ENCODE data around the gene NEGR1. TPM values are rescaled to one million over a fixed set of nuclear protein-coding genes. Genes with fewer than 3 reads are reported as not detected.

NEGR1 gene
- total RNA-seq, 1 experiment from 2014 or later = 0.05 TPM

GRCh38 chr1:71918630-71919029, 363.7 kb downstream of the NEGR1 start:
- H3K4me1 ChIP-seq (ENCODE audit: control insufficient read depth in 1 of 2, insufficient read depth in 2 of 2, low read length in 2 of 2) = no peaks in the 10 kb centered on the region
- intact Hi-C loops (cut with micrococcal nuclease) = no loop called here
- H3K4me3 ChIP-seq (replicated peaks in 1 of 2; ENCODE audit: low read depth in 1 of 2, low read length in 2 of 2) = no peak overlapping the region
- no peak for DNase-seq (ENCODE audit: low read depth, low spot score)
- ATAC-seq = no peak
- BruUV-seq (replicated peaks) = no TSS peak
- TF ChIP-seq POLR2AphosphoS5 (IDR thresholded peaks at IDR 0.05; ENCODE audit: low read depth, low read length) (no peak), FOSL1 (IDR thresholded peaks at IDR 0.05; ENCODE audit: low read depth) (no peak), YY1 (IDR thresholded peaks at IDR 0.05; ENCODE audit: extremely low read depth, insufficient replicate concordance, low read depth, low read length) (no peak), TCF7L2 (IDR thresholded peaks at IDR 0.05; ENCODE audit: borderline replicate concordance, extremely low read depth, insufficient read depth, insufficient read length) (no peak), POLR2A (IDR thresholded peaks at IDR 0.05; ENCODE audit: borderline replicate concordance, extremely low read depth, insufficient read depth, insufficient read length) (no peak), JUND (IDR thresholded peaks at IDR 0.05) (no peak), CTCF (IDR thresholded peaks at IDR 0.05 in 2 of 3, conservative IDR thresholded peaks at IDR 0.05 in 1 of 3; ENCODE audit: borderline replicate concordance in 1 of 3, insufficient read depth in 1 of 3, low read depth in 2 of 3, low read length in 2 of 3) (no peak), ATF3 (IDR thresholded peaks at IDR 0.05) (no peak), REST (IDR thresholded peaks at IDR 0.05; ENCODE audit: low read depth) (no peak), MAX (IDR thresholded peaks at IDR 0.05) (no peak), ELF1 (IDR thresholded peaks at IDR 0.05; ENCODE audit: borderline replicate concordance, low read depth) (no peak), ZFX (IDR thresholded peaks at IDR 0.05) (no peak), CBX3 (IDR thresholded peaks at IDR 0.05; ENCODE audit: low read depth) (no peak), RAD21 (IDR thresholded peaks at IDR 0.05; ENCODE audit: low read depth) (no peak)
- no peaks in the 10 kb centered on the region for H3K79me2 ChIP-seq (ENCODE audit: insufficient read depth, low read length)
- H3K36me3 ChIP-seq (ENCODE audit: control insufficient read depth in 1 of 2, insufficient read depth in 2 of 2, low read length in 2 of 2) = no peaks in the 10 kb centered on the region
- H3K4me2 ChIP-seq (ENCODE audit: low read length) = no peak overlapping the region
- H4K20me1 ChIP-seq (ENCODE audit: insufficient read depth) = no peaks in the 10 kb centered on the region
- H3K9ac ChIP-seq (ENCODE audit: low read length) = no peak overlapping the region
- POLR2A ChIA-PET = no interaction called here
- H3K9me3 ChIP-seq (ENCODE audit: control insufficient read depth in 1 of 2, insufficient read depth in 1 of 2, low read depth in 1 of 2, low read length in 2 of 2) = peaks cover 7 to 16% of the 10 kb centered on the region in 2 experiments; a peak in 2 of 4 replicates
- RAD21 ChIA-PET (ENCODE audit: low non-redundant PET in 1 of 2, low total read pairs in 2 of 2, uncharacterized antibody in 2 of 2, unreplicated experiment in 2 of 2) = no interaction called here
- no peaks in the 10 kb centered on the region for H3K27me3 ChIP-seq (ENCODE audit: insufficient read depth, low read length)
- no peak overlapping the region for H3K27ac ChIP-seq (ENCODE audit: low read depth, low read length)
- H2AFZ ChIP-seq (ENCODE audit: low read depth, low read length, poor library complexity, severe bottlenecking) = no peak overlapping the region
- CTCF ChIA-PET = no interaction called here
- no peaks in the 10 kb centered on the region for H3K9me2 ChIP-seq (ENCODE audit: insufficient read depth)
